GM21381 (cell line): Measurements from ENCODE around the gene ATP6V0C.
A peak's percentile ranks its signal among the peaks of the same experiment; 100 is the strongest.
"Not testable (repeated sequence)": the region's sequence is repeated elsewhere in the genome, so short reads cannot be mapped to it uniquely, and the experiment has no call there.

Experiments used
- ATAC-seq: cut with Tn5 transposase; IDR thresholded peaks from one replicate; pipeline ENCODE4 v1.9.1; 2021; ENCODE audit warnings: mild to moderate bottlenecking, moderate library complexity; ENCODE audit not compliant: unreplicated experiment

ATP6V0C gene

GRCh38 chr16:2474877-2475412 lies 38.8 kb upstream of the ATP6V0C start, which contains the start of gene TBC1D24:
Gene TBC1D24, plus strand, starts transcription at chr16:2475127. Its CDS starts 21,022 bp downstream, at chr16:2496149.
- ATAC-seq: peak; percentile 59

- ATAC-seq: peak; percentile 9
Measured at GRCh38 chr16:2475413-2476344, 38.1 kb upstream of the ATP6V0C start.

GRCh38 chr16:2476345-2476720 lies 37.4 kb upstream of the ATP6V0C start:
- ATAC-seq: no peak

GRCh38 chr16:2476741-2477140 lies 37.0 kb upstream of the ATP6V0C start:
- ATAC-seq: no peak

GRCh38 chr16:2477327-2477726 lies 36.4 kb upstream of the ATP6V0C start:
- ATAC-seq: no peak

GRCh38 chr16:2478279-2478678 lies 35.5 kb upstream of the ATP6V0C start:
- no peak for ATAC-seq

- ATAC-seq: not testable (repeated sequence)
Measured at GRCh38 chr16:2479996-2480395, 33.8 kb upstream of the ATP6V0C start.

- no peak for ATAC-seq
Measured at GRCh38 chr16:2480948-2481347, 32.8 kb upstream of the ATP6V0C start.

GRCh38 chr16:2481676-2482075 lies 32.1 kb upstream of the ATP6V0C start:
- no peak for ATAC-seq

- no peak for ATAC-seq
Measured at GRCh38 chr16:2482249-2482648, 31.5 kb upstream of the ATP6V0C start.

- ATAC-seq: no peak
Measured at GRCh38 chr16:2482708-2483534, 30.8 kb upstream of the ATP6V0C start.

- ATAC-seq: no peak
Measured at GRCh38 chr16:2483939-2484897, 29.5 kb upstream of the ATP6V0C start.

- ATAC-seq: no peak
Measured at GRCh38 chr16:2484898-2485508, 28.7 kb upstream of the ATP6V0C start.

- no peak for ATAC-seq
Measured at GRCh38 chr16:2485811-2486507, 27.8 kb upstream of the ATP6V0C start.

- ATAC-seq: no peak
Measured at GRCh38 chr16:2486645-2487516, 26.9 kb upstream of the ATP6V0C start.

GRCh38 chr16:2487517-2487842 lies 26.3 kb upstream of the ATP6V0C start:
- ATAC-seq: no peak

- no peak for ATAC-seq
Measured at GRCh38 chr16:2487903-2488531, 25.7 kb upstream of the ATP6V0C start.

GRCh38 chr16:2489581-2489980 lies 24.2 kb upstream of the ATP6V0C start:
- ATAC-seq: no peak
